Stimulated activated CD4-positive, alpha-beta T cell treated with anti-CD3 and anti-CD28 coated beads, Interleukin-4, amount 100 ng/mL, for 1 hour (primary cell): ENCODE data around the gene SLC43A3.

Experiments used
- DNase-seq: peaks from one replicate; pipeline ENCODE4 v3.0.0-alpha.2; 2020

SLC43A3 gene

GRCh38 chr11:57426439-57426928 lies 437 bp downstream of the SLC43A3 start:
- DNase-seq, result peak; percentile 20

GRCh38 chr11:57425565-57426438 lies 1.1 kb downstream of the SLC43A3 start:
- peak; percentile 23 for DNase-seq

GRCh38 chr11:57424792-57425564 lies 1.9 kb downstream of the SLC43A3 start:
- peak; percentile 83 for DNase-seq

- DNase-seq, result no peak
These were observed 2.7 kb downstream of the SLC43A3 start for GRCh38 chr11:57424137-57424791.

GRCh38 chr11:57422669-57423068 lies 4.3 kb downstream of the SLC43A3 start:
- DNase-seq, result no peak

- DNase-seq, result no peak
These were observed 5.1 kb downstream of the SLC43A3 start for GRCh38 chr11:57421805-57422204.

GRCh38 chr11:57421066-57421465 lies 5.9 kb downstream of the SLC43A3 start:
- no peak for DNase-seq

- DNase-seq, result no peak
These were observed 7.8 kb downstream of the SLC43A3 start for GRCh38 chr11:57419146-57419545.

- no peak for DNase-seq
These were observed 8.8 kb downstream of the SLC43A3 start for GRCh38 chr11:57418131-57418530.

- DNase-seq, result no peak
These were observed 9.9 kb downstream of the SLC43A3 start for GRCh38 chr11:57417056-57417455.

GRCh38 chr11:57416436-57416835 lies 10.5 kb downstream of the SLC43A3 start:
- DNase-seq, result no peak

- DNase-seq, result no peak
These were observed 12.2 kb downstream of the SLC43A3 start for GRCh38 chr11:57414612-57415212.

- DNase-seq, result no peak
These were observed 13.2 kb downstream of the SLC43A3 start for GRCh38 chr11:57413681-57414080.

- DNase-seq, result no peak
These were observed 16.6 kb downstream of the SLC43A3 start for GRCh38 chr11:57410287-57410686.

GRCh38 chr11:57409321-57410100 lies 17.4 kb downstream of the SLC43A3 start:
- DNase-seq, result no peak

GRCh38 chr11:57408771-57409170 lies 18.1 kb downstream of the SLC43A3 start:
- DNase-seq, result no peak

- DNase-seq, result no peak
These were observed 18.9 kb downstream of the SLC43A3 start for GRCh38 chr11:57407941-57408475.

GRCh38 chr11:57407010-57407920 lies 19.7 kb downstream of the SLC43A3 start:
- DNase-seq, result no peak

GRCh38 chr11:57406337-57406904 lies 20.5 kb downstream of the SLC43A3 start:
- peak; percentile 40 for DNase-seq

GRCh38 chr11:57405271-57405860 lies 21.6 kb downstream of the SLC43A3 start:
- DNase-seq, result no peak
